ENCODE measurements around the gene FBXO22. TPM values are rescaled to one million over a fixed set of nuclear protein-coding genes. Genes with fewer than 3 reads are reported as not detected.

FBXO22 gene
- total and polyA plus RNA-seq, 9 donors = 11.5 to 24.3 (median 20.0) TPM

GRCh38 chr15:75985971-75986370 is 82.3 kb downstream of the FBXO22 start:
- TF ChIP-seq CTCF (IDR thresholded peaks at IDR 0.05) = no peak
- TF ChIP-seq EP300 (IDR thresholded peaks at IDR 0.05) = no peak
- TF ChIP-seq POLR2A (IDR thresholded peaks at IDR 0.05) = no peak
- Histone ChIP-seq H3K27me3 (no peaks in the 10 kb centered on the region), H3K9me3 (no peaks in the 10 kb centered on the region), H3K27ac (no peak overlapping the region), H3K36me3 (no peaks in the 10 kb centered on the region), H3K4me1 (ENCODE audit: insufficient read depth) (no peaks in the 10 kb centered on the region), H3K4me3 (no peak overlapping the region)
- 69 to 84% (median 76%) methylated on average over 1 of the region's 1 CpG for WGBS, 3 donors
- intact Hi-C loops (cut with DNase I) = no loop called here
- no peak for DNase-seq

- H3K27ac ChIP-seq = no peak overlapping the region
- no peak for TF ChIP-seq CTCF (IDR thresholded peaks at IDR 0.05)
- intact Hi-C loops (cut with DNase I) = no loop called here
- no peaks in the 10 kb centered on the region for H3K4me1 ChIP-seq (ENCODE audit: insufficient read depth)
- H3K9me3 ChIP-seq = no peaks in the 10 kb centered on the region
- DNase-seq = no peak
- 27 to 40% (median 32%) methylated on average over 2 of the region's 2 CpGs for WGBS, 3 donors
- no peak overlapping the region for H3K4me3 ChIP-seq
- no peaks in the 10 kb centered on the region for H3K27me3 ChIP-seq
- no peaks in the 10 kb centered on the region for H3K36me3 ChIP-seq
Measured at GRCh38 chr15:75989045-75989444, 85.4 kb downstream of the FBXO22 start.

GRCh38 chr15:75989875-75990274 is 86.2 kb downstream of the FBXO22 start:
- H3K27ac ChIP-seq = no peak overlapping the region
- WGBS, 3 donors = 81 to 82% (median 82%) methylated on average over 7 of the region's 7 CpGs
- no peaks in the 10 kb centered on the region for H3K9me3 ChIP-seq
- no peaks in the 10 kb centered on the region for H3K4me1 ChIP-seq (ENCODE audit: insufficient read depth)
- H3K36me3 ChIP-seq = no peaks in the 10 kb centered on the region
- DNase-seq = no peak
- no peaks in the 10 kb centered on the region for H3K27me3 ChIP-seq
- H3K4me3 ChIP-seq = no peak overlapping the region
- intact Hi-C loops (cut with DNase I) = no loop called here
- TF ChIP-seq CTCF (IDR thresholded peaks at IDR 0.05) (no peak), EP300 (IDR thresholded peaks at IDR 0.05) (no peak), POLR2A (IDR thresholded peaks at IDR 0.05) (no peak)

Small RNA genes lying within 50 kb of the gene (small RNA-seq; reads per million reads assigned to genes)
- not detected for gene RN7SL510P

Other genes with a start within 250 kb of the FBXO22 start
- gene CSPG4, start 191.0 kb upstream of the FBXO22 start, total RNA-seq = 10 to 100 TPM in 2 of 7 donors, 1 to 10 TPM in 5; 4.2 to 30.0 (median 5.2) TPM
- gene CSPG4, start 191.0 kb upstream of the FBXO22 start, polyA plus RNA-seq = 1 to 10 TPM; 3.3 to 7.8 TPM
- 10 to 100 TPM; 28.6 to 35.7 (median 31.2) TPM for gene UBE2Q2, start 60.4 kb upstream of the FBXO22 start, total RNA-seq
- 10 to 100 TPM; 22.6 to 27.7 TPM for gene UBE2Q2, start 60.4 kb upstream of the FBXO22 start, polyA plus RNA-seq
- gene NRG4, start 108.5 kb downstream of the FBXO22 start, total RNA-seq = 1 to 10 TPM in 1 of 7 donors, under 1 TPM in 5, not detected in 1; 0.18 to 9.0 (median 0.44) TPM
- gene NRG4, start 108.5 kb downstream of the FBXO22 start, polyA plus RNA-seq = 1 to 10 TPM in 1 of 2 donors, under 1 TPM in 1; 0.05 to 1.0 TPM
- under 1 TPM in 1 of 7 donors, not detected in 6; 0.11 TPM for gene TMEM266, start 156.1 kb downstream of the FBXO22 start, total RNA-seq
- under 1 TPM in 1 of 2 donors, not detected in 1; 0.13 TPM for gene TMEM266, start 156.1 kb downstream of the FBXO22 start, polyA plus RNA-seq

All from ovary (tissue), 9 donors.